Osteoblast (primary cell): ENCODE data around the gene PIEZO1. TPM values are rescaled to one million over a fixed set of nuclear protein-coding genes. Genes with fewer than 3 reads are reported as not detected.
A peak's percentile ranks its signal among the peaks of the same experiment; 100 is the strongest.

Source experiments
- DNase-seq: peaks from one replicate; pipeline ENCODE4 v3.0.0; 2011; ENCODE audit warnings: low spot score, mixed read lengths; ENCODE audit not compliant: insufficient read length; ENCODE audit errors: missing footprints
- H2AFZ ChIP-seq: 2 replicates; pipeline ENCODE4 v1.6.0; 2011; ENCODE audit warnings: mild to moderate bottlenecking, low read length
- H3K27ac ChIP-seq: 2 replicates; pipeline ENCODE4 v1.5.1; 2011; ENCODE audit warnings: mild to moderate bottlenecking, low read depth, low read length, moderate library complexity
- H3K27me3 ChIP-seq: 2 replicates; pipeline ENCODE4 v1.6.0; 2012; ENCODE audit warnings: mild to moderate bottlenecking, control low read depth, inconsistent platforms, low read length, moderate library complexity; ENCODE audit not compliant: insufficient read depth
- H3K36me3 ChIP-seq: 2 replicates; pipeline ENCODE4 v1.5.1; 2011; ENCODE audit warnings: mild to moderate bottlenecking, low read length, control low read depth, moderate library complexity; ENCODE audit not compliant: insufficient read depth
- H3K4me1 ChIP-seq: 2 replicates; pipeline ENCODE4 v1.5.1; 2011; ENCODE audit warnings: mild to moderate bottlenecking, low read length, control low read depth, moderate library complexity; ENCODE audit not compliant: insufficient read depth
- H3K4me2 ChIP-seq: 2 replicates; pipeline ENCODE4 v1.6.0; 2011; ENCODE audit warnings: mild to moderate bottlenecking, low read length; ENCODE audit not compliant: insufficient read depth
- H3K4me3 ChIP-seq: fragments of 200-600 bp; sonication (generic); 3 replicates; pipeline ENCODE4 v1.5.1; 2012; ENCODE audit warnings: mild to moderate bottlenecking, low read length, inconsistent platforms; ENCODE audit not compliant: insufficient read depth
- H3K79me2 ChIP-seq: 2 replicates; pipeline ENCODE4 v1.6.0; 2012; ENCODE audit warnings: mild to moderate bottlenecking, low read length, control low read depth, inconsistent platforms; ENCODE audit not compliant: insufficient read depth
- H3K9me3 ChIP-seq: 2 replicates; pipeline ENCODE4 v1.5.1; 2011; ENCODE audit warnings: low read depth, low read length, control low read depth
- H4K20me1 ChIP-seq: 2 replicates; pipeline ENCODE4 v1.6.0; 2012; ENCODE audit warnings: mild to moderate bottlenecking, low read length, control low read depth; ENCODE audit not compliant: insufficient read depth
- CTCF ChIP-seq: IDR thresholded peaks from 2 replicates; pipeline ENCODE4 v1.5.1; 2011; ENCODE audit warnings: mild to moderate bottlenecking, low read depth, low read length, moderate library complexity; ENCODE audit errors: extremely low read depth
- total RNA-seq: library from RNA; depleted of rRNA; stranded (reverse); fragments of >200 nt; gene quantifications from 2 replicates; pipeline ENCODE4 v1.2.3, GENCODE V29; 2012

The PIEZO1 gene
- total RNA-seq = 187 and 207 TPM in 2 replicates

- H3K9me3 ChIP-seq = no peaks in the 10 kb centered on the region
- peaks cover 42% of the 10 kb centered on the region for H3K79me2 ChIP-seq
- no peaks in the 10 kb centered on the region for H3K36me3 ChIP-seq
- peak within 1 kb of the TSS; percentile 82 for H3K4me3 ChIP-seq
- peak; percentile 99 for DNase-seq
- peak within 1 kb of the TSS; percentile 88 for H3K4me2 ChIP-seq
- H3K27ac ChIP-seq = peak within 1 kb of the TSS; percentile 73
- peaks cover 34% of the 10 kb centered on the region for H3K4me1 ChIP-seq
- peaks cover 35% of the 10 kb centered on the region for H4K20me1 ChIP-seq
- peak within 1 kb of the TSS; percentile 59 for H2AFZ ChIP-seq
- peak; percentile 58 for TF ChIP-seq CTCF
- H3K27me3 ChIP-seq = no peaks in the 10 kb centered on the region
These were observed at the start of gene PIEZO1 for GRCh38 chr16:88785106-88785924. Gene PIEZO1, minus strand, starts transcription at chr16:88785220. Its CDS starts 256 bp downstream, at chr16:88784964.

- H3K36me3 ChIP-seq = peaks cover 4% of the 10 kb centered on the region
- H3K27ac ChIP-seq = no peak overlapping the region
- no peaks in the 10 kb centered on the region for H3K4me1 ChIP-seq
- no peaks in the 10 kb centered on the region for H3K79me2 ChIP-seq
- no peak overlapping the region for H3K4me3 ChIP-seq
- no peaks in the 10 kb centered on the region for H3K9me3 ChIP-seq
- no peak for DNase-seq
- H3K27me3 ChIP-seq = no peaks in the 10 kb centered on the region
- TF ChIP-seq CTCF = no peak
- no peaks in the 10 kb centered on the region for H4K20me1 ChIP-seq
- H2AFZ ChIP-seq = no peak overlapping the region
- no peak overlapping the region for H3K4me2 ChIP-seq
These were observed 49.6 kb upstream of the PIEZO1 start for GRCh38 chr16:88834670-88835069.

GRCh38 chr16:88833086-88833485 is 48.1 kb upstream of the PIEZO1 start:
- Histone ChIP-seq H2AFZ (no peak overlapping the region), H3K9me3 (no peaks in the 10 kb centered on the region), H3K27me3 (no peaks in the 10 kb centered on the region), H3K4me3 (no peak overlapping the region), H3K27ac (no peak overlapping the region), H3K4me1 (no peaks in the 10 kb centered on the region), H3K36me3 (no peaks in the 10 kb centered on the region), H4K20me1 (no peaks in the 10 kb centered on the region), H3K79me2 (no peaks in the 10 kb centered on the region), H3K4me2 (no peak overlapping the region)
- TF ChIP-seq CTCF = no peak
- no peak for DNase-seq

- Histone ChIP-seq H3K27ac (no peak overlapping the region), H3K36me3 (no peaks in the 10 kb centered on the region), H3K79me2 (no peaks in the 10 kb centered on the region), H3K4me3 (no peak overlapping the region), H3K4me1 (no peaks in the 10 kb centered on the region), H2AFZ (no peak overlapping the region), H3K27me3 (no peaks in the 10 kb centered on the region), H3K9me3 (no peaks in the 10 kb centered on the region), H3K4me2 (no peak overlapping the region), H4K20me1 (no peaks in the 10 kb centered on the region)
- TF ChIP-seq CTCF = no peak
- DNase-seq = peak; percentile 95
These were observed 46.8 kb upstream of the PIEZO1 start for GRCh38 chr16:88831838-88832237.
